GM12878 (cell line): ENCODE measurements around the gene SLC47A2. TPM values are rescaled to one million over a fixed set of nuclear protein-coding genes. Genes with fewer than 3 reads are reported as not detected.

ENCODE experiments used
- BACH1 ChIP-seq: fragments of 450-650 bp; IDR thresholded peaks from 2 replicates; pipeline ENCODE4 v1.6.1; 2017; ENCODE audit warnings: mild to moderate bottlenecking, borderline replicate concordance
- CBX3 ChIP-seq: fragments of 200-600 bp; sonication (generic); IDR thresholded peaks from 2 replicates; pipeline ENCODE4 v1.6.1; 2016; ENCODE audit warnings: low read depth, borderline replicate concordance
- EZH2 ChIP-seq: IDR thresholded peaks from 2 replicates; pipeline ENCODE4 v1.6.1; 2012; ENCODE audit warnings: low read depth, mild to moderate bottlenecking, control low read depth, inconsistent platforms, low read length, borderline replicate concordance; ENCODE audit not compliant: control insufficient read depth
- FOXK2 ChIP-seq: fragments of 450-650 bp; IDR thresholded peaks from 2 replicates; pipeline ENCODE4 v1.6.1; 2017; ENCODE audit warnings: mild to moderate bottlenecking, moderate library complexity
- STAT1 ChIP-seq: fragments of 450-650 bp; conservative IDR thresholded peaks from 2 replicates; pipeline ENCODE4 v1.6.1; 2014; ENCODE audit warnings: antibody characterized with exemption, mild to moderate bottlenecking
- polyA plus RNA-seq, 11 experiments: library from polyadenylated mRNA; depleted of rRNA in 4 of 11; unstranded in 6 of 11; stranded (reverse) in 5 of 11; fragments of >200 nt; fragmentation: Nextera tagmentation in 4 of 11; fragmentation: Illumina TruSeq in 1 of 11; extraction: Ambion mirVana in 4 of 11; extraction: Trizol in 1 of 11; gene quantifications; 1 replicate in 1 of 11; 2 replicates in 10 of 11; pipeline versions ENCODE4 v1.2.1 to v1.2.3, GENCODE V29; 2011 to 2016; ENCODE audit warnings: inconsistent platforms in 2 of 11, missing spikeins in 2 of 11, low read depth in 1 of 11
- total RNA-seq, 4 experiments: library from RNA; depleted of rRNA in 3 of 4; stranded (reverse); fragments of >200 nt in 3 of 4; fragmentation: Illumina TruSeq in 1 of 4; extraction: Trizol in 1 of 4; gene quantifications; 2 replicates each; pipeline versions ENCODE4 v1.2.1 to v1.2.3, GENCODE V29; 2013 to 2021
- TF ChIP-seq, protein P1 (sequence below): fragments of 450-650 bp; IDR thresholded peaks from 2 replicates; pipeline ENCODE4 v1.6.1; 2018; ENCODE audit warnings: borderline replicate concordance, mild to moderate bottlenecking; ENCODE audit not compliant: partially characterized antibody
- TF ChIP-seq, protein P2 (sequence below): fragments of 450-650 bp; IDR thresholded peaks from 2 replicates; pipeline ENCODE4 v1.6.1; 2017; ENCODE audit warnings: low read depth, mild to moderate bottlenecking, moderate library complexity

Gene SLC47A2
- total and polyA plus RNA-seq, 10 of the 15 experiments (the other 5 are each of a cell fraction or from before 2014, with no cell fraction given): not detected

- TF ChIP-seq, protein P1, sequence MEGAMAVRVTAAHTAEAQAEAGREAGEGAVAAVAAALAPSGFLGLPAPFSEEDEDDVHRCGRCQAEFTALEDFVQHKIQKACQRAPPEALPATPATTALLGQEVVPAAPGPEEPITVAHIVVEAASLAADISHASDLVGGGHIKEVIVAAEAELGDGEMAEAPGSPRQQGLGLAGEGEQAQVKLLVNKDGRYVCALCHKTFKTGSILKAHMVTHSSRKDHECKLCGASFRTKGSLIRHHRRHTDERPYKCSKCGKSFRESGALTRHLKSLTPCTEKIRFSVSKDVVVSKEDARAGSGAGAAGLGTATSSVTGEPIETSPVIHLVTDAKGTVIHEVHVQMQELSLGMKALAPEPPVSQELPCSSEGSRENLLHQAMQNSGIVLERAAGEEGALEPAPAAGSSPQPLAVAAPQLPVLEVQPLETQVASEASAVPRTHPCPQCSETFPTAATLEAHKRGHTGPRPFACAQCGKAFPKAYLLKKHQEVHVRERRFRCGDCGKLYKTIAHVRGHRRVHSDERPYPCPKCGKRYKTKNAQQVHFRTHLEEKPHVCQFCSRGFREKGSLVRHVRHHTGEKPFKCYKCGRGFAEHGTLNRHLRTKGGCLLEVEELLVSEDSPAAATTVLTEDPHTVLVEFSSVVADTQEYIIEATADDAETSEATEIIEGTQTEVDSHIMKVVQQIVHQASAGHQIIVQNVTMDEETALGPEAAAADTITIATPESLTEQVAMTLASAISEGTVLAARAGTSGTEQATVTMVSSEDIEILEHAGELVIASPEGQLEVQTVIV: no peak
- no peak for TF ChIP-seq STAT1
- TF ChIP-seq FOXK2: no peak
- TF ChIP-seq CBX3: no peak
- TF ChIP-seq, protein P2, sequence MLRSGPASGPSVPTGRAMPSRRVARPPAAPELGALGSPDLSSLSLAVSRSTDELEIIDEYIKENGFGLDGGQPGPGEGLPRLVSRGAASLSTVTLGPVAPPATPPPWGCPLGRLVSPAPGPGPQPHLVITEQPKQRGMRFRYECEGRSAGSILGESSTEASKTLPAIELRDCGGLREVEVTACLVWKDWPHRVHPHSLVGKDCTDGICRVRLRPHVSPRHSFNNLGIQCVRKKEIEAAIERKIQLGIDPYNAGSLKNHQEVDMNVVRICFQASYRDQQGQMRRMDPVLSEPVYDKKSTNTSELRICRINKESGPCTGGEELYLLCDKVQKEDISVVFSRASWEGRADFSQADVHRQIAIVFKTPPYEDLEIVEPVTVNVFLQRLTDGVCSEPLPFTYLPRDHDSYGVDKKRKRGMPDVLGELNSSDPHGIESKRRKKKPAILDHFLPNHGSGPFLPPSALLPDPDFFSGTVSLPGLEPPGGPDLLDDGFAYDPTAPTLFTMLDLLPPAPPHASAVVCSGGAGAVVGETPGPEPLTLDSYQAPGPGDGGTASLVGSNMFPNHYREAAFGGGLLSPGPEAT: no peak
- TF ChIP-seq EZH2: no peak
- TF ChIP-seq BACH1: no peak
These were observed 44.4 kb upstream of the SLC47A2 start (continued) for GRCh38 chr17:19760746-19761145.
